ENCODE measurements around the gene SGCA.

- TF ChIP-seq CTCF (IDR thresholded peaks at IDR 0.05) (no peak), POLR2A (IDR thresholded peaks at IDR 0.05) (no peak)
Measured at GRCh38 chr17:50139185-50139783, 26.5 kb upstream of the SGCA start.

Measured in body of pancreas (tissue), 4 donors.